Keratinocyte (primary cell): ENCODE data around the gene PIK3CD. TPM values are rescaled to one million over a fixed set of nuclear protein-coding genes. Genes with fewer than 3 reads are reported as not detected.
"Not testable (repeated sequence)": the region's sequence is repeated elsewhere in the genome, so short reads cannot be mapped to it uniquely, and the experiment has no call there.

Source experiments
- DNase-seq: peaks from one replicate; pipeline ENCODE4 v3.0.0-alpha.2; 2011; ENCODE audit warnings: low read depth, missing footprints, low spot score
- FAIRE-seq: peaks from 2 replicates; lab custom pipeline; 2011; peaks lifted over from hg19 to GRCh38; lab: Jason Lieb, UNC
- H2AFZ ChIP-seq: 2 replicates; pipeline ENCODE4 v1.6.0; 2012; ENCODE audit warnings: low read length, control low read depth, inconsistent platforms; ENCODE audit not compliant: control insufficient read depth
- H3K27ac ChIP-seq: 2 replicates; pipeline ENCODE4 v1.5.1; 2011; ENCODE audit warnings: low read length; ENCODE audit not compliant: control insufficient read depth, insufficient read depth
- H3K27me3 ChIP-seq: 3 replicates; pipeline ENCODE4 v1.6.0; 2011; ENCODE audit warnings: low read length; ENCODE audit not compliant: control insufficient read depth, insufficient read depth; ENCODE audit errors: extremely low read depth
- H3K36me3 ChIP-seq, 2 experiments: 2 replicates in 1 of 2; 3 replicates in 1 of 2; pipeline ENCODE4 v1.5.1; 2011; ENCODE audit warnings: low read length in 2 of 2, mild to moderate bottlenecking in 1 of 2; ENCODE audit not compliant: control insufficient read depth in 2 of 2, insufficient read depth in 2 of 2; ENCODE audit errors: extremely low read depth in 1 of 2
- H3K4me1 ChIP-seq: 3 replicates; pipeline ENCODE4 v1.5.1; 2011; ENCODE audit warnings: low read length; ENCODE audit not compliant: control insufficient read depth, insufficient read depth; ENCODE audit errors: extremely low read depth
- H3K4me2 ChIP-seq: 3 replicates; pipeline ENCODE4 v1.6.0; 2011; ENCODE audit warnings: low read depth, low read length; ENCODE audit not compliant: control insufficient read depth, insufficient read depth; ENCODE audit errors: extremely low read depth
- H3K4me3 ChIP-seq, 3 experiments: fragments of 200-600 bp in 1 of 3; sonication (generic) in 1 of 3; 2 replicates in 2 of 3; 3 replicates in 1 of 3; pipeline ENCODE4 v1.5.1; 2011 to 2016; ENCODE audit warnings: low read length in 3 of 3, mild to moderate bottlenecking in 3 of 3, control low read depth in 2 of 3, inconsistent platforms in 1 of 3, low read depth in 1 of 3, mixed read lengths in 1 of 3, mixed run types in 1 of 3, moderate library complexity in 1 of 3; ENCODE audit not compliant: control insufficient read depth in 2 of 3, insufficient read depth in 2 of 3; ENCODE audit errors: extremely low read depth in 1 of 3
- H3K79me2 ChIP-seq: 2 replicates; pipeline ENCODE4 v1.6.0; 2012; ENCODE audit warnings: low read length; ENCODE audit not compliant: control insufficient read depth, insufficient read depth
- H3K9ac ChIP-seq: 3 replicates; pipeline ENCODE4 v1.6.0; 2011; ENCODE audit warnings: low read length; ENCODE audit not compliant: control insufficient read depth, insufficient read depth; ENCODE audit errors: extremely low read depth
- H3K9me1 ChIP-seq: 3 replicates; pipeline ENCODE4 v1.6.0; 2011; ENCODE audit warnings: low read length; ENCODE audit not compliant: control insufficient read depth, insufficient read depth; ENCODE audit errors: extremely low read depth
- H3K9me3 ChIP-seq: 2 replicates; pipeline ENCODE4 v1.5.1; 2012; ENCODE audit warnings: low read depth, low read length; ENCODE audit not compliant: control insufficient read depth
- H4K20me1 ChIP-seq: 3 replicates; pipeline ENCODE4 v1.6.0; 2011; ENCODE audit warnings: low read length; ENCODE audit not compliant: control insufficient read depth, insufficient read depth; ENCODE audit errors: extremely low read depth
- EZH2 ChIP-seq: IDR thresholded peaks from one replicate; pipeline ENCODE4 v1.6.1; 2012; ENCODE audit warnings: inconsistent platforms, mild to moderate bottlenecking, low read length, moderate library complexity
- dilution Hi-C: fragments of 300-500 bp; cut with MboI; formaldehyde crosslinking; loops from one replicate; pipeline ENCODE4 v1.7.0; 2020; ENCODE audit warnings: low sequenced_read_pairs; ENCODE audit not compliant: extremely low pct_ligation_motif_present
- polyA plus RNA-seq, 5 experiments: library from polyadenylated mRNA; depleted of rRNA in 3 of 5; stranded (reverse) in 3 of 5; stranded (forward) in 1 of 5; unstranded in 1 of 5; fragments of >200 nt; gene quantifications; 1 replicate in 1 of 5; 2 replicates in 3 of 5; 3 replicates in 1 of 5; pipeline versions ENCODE4 v1.2.1 to v1.2.3, GENCODE V29; 2011 to 2012; ENCODE audit warnings: missing spikeins in 2 of 5, low read depth in 1 of 5, low replicate concordance in 1 of 5
- TF ChIP-seq, protein P1 (sequence below), 3 experiments: IDR thresholded peaks in 1 of 3; conservative IDR thresholded peaks in 1 of 3; optimal IDR thresholded peaks in 1 of 3; 2 replicates in 2 of 3; 3 replicates in 1 of 3; pipeline versions ENCODE3 to v1.5.1; 2011; ENCODE audit warnings: low read length in 3 of 3, mild to moderate bottlenecking in 3 of 3, moderate library complexity in 2 of 3, control low read depth in 1 of 3, inconsistent platforms in 1 of 3; ENCODE audit not compliant: insufficient read depth in 2 of 3; ENCODE audit errors: extremely low read depth in 1 of 3

The PIK3CD gene
- polyA plus RNA-seq, 1 donor (not counting 4 experiments of a cell fraction or from before 2014, with no cell fraction given): 7.8 TPM

DNA sequence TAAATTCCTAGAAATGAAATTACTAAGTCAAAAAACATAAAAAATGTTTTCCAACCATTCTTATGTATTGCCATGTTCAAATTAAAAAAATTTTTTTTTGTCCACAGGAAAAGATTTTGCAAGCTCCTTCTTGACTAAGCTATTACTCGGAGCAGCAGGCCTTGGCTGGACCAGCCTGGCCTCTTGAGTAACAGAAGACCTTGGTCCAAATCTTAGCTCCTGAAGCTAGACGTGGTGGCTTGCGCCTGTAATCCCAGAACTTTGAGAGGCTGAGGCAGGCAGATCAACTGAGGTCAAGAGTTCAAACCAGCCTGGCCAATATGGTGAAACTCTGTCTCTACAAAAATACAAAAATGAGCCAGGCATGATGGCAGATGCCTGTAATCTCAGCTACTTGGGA, 94.7 kb downstream of the PIK3CD start:
- H3K4me3 ChIP-seq: no peak overlapping the region
- H3K27me3 ChIP-seq: no peaks in the 10 kb centered on the region
- H3K9me1 ChIP-seq: no peaks in the 10 kb centered on the region
- DNase-seq: no peak
- H3K36me3 ChIP-seq: peaks cover 36 to 51% of the 10 kb centered on the region in 2 experiments
- H3K27ac ChIP-seq: no peak overlapping the region
- dilution Hi-C loops: no loop called here
- H3K4me1 ChIP-seq: no peaks in the 10 kb centered on the region
- no peak for TF ChIP-seq EZH2
- TF ChIP-seq, protein P1, sequence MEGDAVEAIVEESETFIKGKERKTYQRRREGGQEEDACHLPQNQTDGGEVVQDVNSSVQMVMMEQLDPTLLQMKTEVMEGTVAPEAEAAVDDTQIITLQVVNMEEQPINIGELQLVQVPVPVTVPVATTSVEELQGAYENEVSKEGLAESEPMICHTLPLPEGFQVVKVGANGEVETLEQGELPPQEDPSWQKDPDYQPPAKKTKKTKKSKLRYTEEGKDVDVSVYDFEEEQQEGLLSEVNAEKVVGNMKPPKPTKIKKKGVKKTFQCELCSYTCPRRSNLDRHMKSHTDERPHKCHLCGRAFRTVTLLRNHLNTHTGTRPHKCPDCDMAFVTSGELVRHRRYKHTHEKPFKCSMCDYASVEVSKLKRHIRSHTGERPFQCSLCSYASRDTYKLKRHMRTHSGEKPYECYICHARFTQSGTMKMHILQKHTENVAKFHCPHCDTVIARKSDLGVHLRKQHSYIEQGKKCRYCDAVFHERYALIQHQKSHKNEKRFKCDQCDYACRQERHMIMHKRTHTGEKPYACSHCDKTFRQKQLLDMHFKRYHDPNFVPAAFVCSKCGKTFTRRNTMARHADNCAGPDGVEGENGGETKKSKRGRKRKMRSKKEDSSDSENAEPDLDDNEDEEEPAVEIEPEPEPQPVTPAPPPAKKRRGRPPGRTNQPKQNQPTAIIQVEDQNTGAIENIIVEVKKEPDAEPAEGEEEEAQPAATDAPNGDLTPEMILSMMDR (optimal IDR thresholded peaks at IDR 0.05 in 1 of 3, IDR thresholded peaks at IDR 0.05 in 1 of 3, conservative IDR thresholded peaks at IDR 0.05 in 1 of 3; ENCODE audit: extremely low read depth in 1 of 3, insufficient read depth in 2 of 3, low read length in 3 of 3): no peak
- no peak overlapping the region for H2AFZ ChIP-seq
- H3K79me2 ChIP-seq: peaks cover 16% of the 10 kb centered on the region
- peaks cover 6% of the 10 kb centered on the region for H4K20me1 ChIP-seq
- no peak overlapping the region for H3K4me2 ChIP-seq
- no peak for FAIRE-seq
- no peak overlapping the region for H3K9ac ChIP-seq
- H3K9me3 ChIP-seq: no peaks in the 10 kb centered on the region

DNA sequence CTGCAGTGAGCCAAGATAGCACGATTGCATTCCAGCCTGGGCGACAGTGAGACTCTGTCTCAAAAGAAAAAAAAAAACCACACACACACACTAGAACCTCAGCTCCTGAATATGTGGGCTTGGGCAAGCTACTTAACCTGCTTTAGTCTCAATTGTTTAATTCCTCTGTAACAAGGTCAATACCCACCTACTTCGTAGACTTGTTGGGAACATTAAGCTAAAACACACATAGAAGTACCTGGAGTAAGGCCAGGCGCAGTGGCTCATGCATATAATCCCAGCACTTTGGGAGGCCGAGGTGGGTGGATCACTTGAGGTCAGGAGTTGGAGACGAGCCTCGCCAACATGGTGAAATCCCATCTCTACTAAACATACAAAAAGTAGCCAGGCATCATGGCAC, 95.1 kb downstream of the PIK3CD start:
- no peak for DNase-seq
- H3K27ac ChIP-seq: no peak overlapping the region
- FAIRE-seq: no peak
- no peaks in the 10 kb centered on the region for H3K9me3 ChIP-seq
- no peak for TF ChIP-seq EZH2
- TF ChIP-seq, protein P1 (optimal IDR thresholded peaks at IDR 0.05 in 1 of 3, IDR thresholded peaks at IDR 0.05 in 1 of 3, conservative IDR thresholded peaks at IDR 0.05 in 1 of 3; ENCODE audit: extremely low read depth in 1 of 3, insufficient read depth in 2 of 3, low read length in 3 of 3): no peak
- H2AFZ ChIP-seq: no peak overlapping the region
- H3K9me1 ChIP-seq: no peaks in the 10 kb centered on the region
- no peaks in the 10 kb centered on the region for H3K27me3 ChIP-seq
- H4K20me1 ChIP-seq: peaks cover 6% of the 10 kb centered on the region
- H3K4me2 ChIP-seq: no peak overlapping the region
- H3K79me2 ChIP-seq: peaks cover 18% of the 10 kb centered on the region
- no peaks in the 10 kb centered on the region for H3K4me1 ChIP-seq
- H3K36me3 ChIP-seq: peaks cover 39 to 51% of the 10 kb centered on the region in 2 experiments
- H3K4me3 ChIP-seq: no peak overlapping the region
- no peak overlapping the region for H3K9ac ChIP-seq
- dilution Hi-C loops: no loop called here

DNA sequence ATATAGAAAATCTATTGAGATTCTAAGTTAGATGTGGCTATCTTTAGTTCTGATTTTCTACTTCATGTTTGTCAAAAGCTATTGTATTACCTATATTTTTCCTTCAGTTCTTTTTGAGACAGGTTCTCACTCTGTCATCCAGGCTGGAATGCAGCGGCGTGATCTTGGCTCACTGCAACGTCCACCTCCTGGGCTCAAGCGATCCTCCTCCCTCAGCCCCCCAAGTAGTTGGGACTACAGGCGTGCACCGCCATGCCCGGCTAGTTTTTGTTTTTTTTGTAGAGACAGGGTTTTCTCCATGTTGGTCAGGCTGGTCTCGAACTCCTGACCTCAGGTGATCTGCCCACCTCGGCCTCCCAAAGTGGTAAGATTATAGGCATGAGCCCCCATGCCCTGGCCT, 96.9 kb downstream of the PIK3CD start:
- dilution Hi-C loops, H3K27me3 ChIP-seq, H3K9ac ChIP-seq, H3K9me3 ChIP-seq, H3K4me2 ChIP-seq, H2AFZ ChIP-seq, H3K9me1 ChIP-seq, FAIRE-seq, H3K4me1 ChIP-seq, DNase-seq, H3K4me3 ChIP-seq, H3K27ac ChIP-seq, H4K20me1 ChIP-seq: not testable (repeated sequence)
- Histone ChIP-seq H3K79me2 (peaks cover 30% of the 10 kb centered on the region), H3K36me3 (peaks cover 44 to 61% of the 10 kb centered on the region in 2 experiments)
